HG02885 (cell line): ENCODE results near the gene ITGA6.

ENCODE experiments used
- ATAC-seq: cut with Tn5 transposase; IDR thresholded peaks from one replicate; pipeline ENCODE4 v1.9.1; 2021; ENCODE audit warnings: mild to moderate bottlenecking; ENCODE audit not compliant: unreplicated experiment, poor library complexity

Gene ITGA6

GRCh38 chr2:172552547-172553291 is 125.3 kb downstream of the ITGA6 start:
- no peak for ATAC-seq

GRCh38 chr2:172554352-172555271 is 127.2 kb downstream of the ITGA6 start:
- ATAC-seq, result no peak

GRCh38 chr2:172555272-172555521 is 127.8 kb downstream of the ITGA6 start:
- no peak for ATAC-seq
